ENCODE results near the gene CELA3B.
A peak's percentile ranks its signal among the peaks of the same experiment; 100 is the strongest.
"Not testable (repeated sequence)": the region's sequence is repeated elsewhere in the genome, so short reads cannot be mapped to it uniquely, and the experiment has no call there.

Gene CELA3B

GRCh38 chr1:22001409-22001808 is 24.6 kb downstream of the CELA3B start, which contains the start of gene CELA3A:
TSS of gene CELA3A (plus strand) at chr1:22001657. CDS start at chr1:22001675, 18 bp downstream.
- TF ChIP-seq ZNF398 (tag by site-specific recombination; IDR thresholded peaks at IDR 0.05) (no peak), ZNF350 (tag by site-specific recombination; IDR thresholded peaks at IDR 0.05) (no peak), SCRT2 (tag by site-specific recombination; IDR thresholded peaks at IDR 0.05) (0 out of 2 replicates have a peak, but pooled peaks have one; percentile 14)
- no peak within 1 kb of the TSS for H3K27ac ChIP-seq (ENCODE audit: extremely low read depth, low read depth, low read length)
- no peaks in the 10 kb centered on the region for H3K9me3 ChIP-seq (ENCODE audit: control insufficient read depth, insufficient read depth, low read depth, low read length)
- H3K4me1 ChIP-seq (ENCODE audit: control insufficient read depth, insufficient read depth, low read length) = no peaks in the 10 kb centered on the region
- H3K36me3 ChIP-seq (ENCODE audit: control insufficient read depth in 2 of 2, insufficient read depth in 1 of 2, low read length in 2 of 2) = no peaks in the 10 kb centered on the region
- H3K4me3 ChIP-seq (ENCODE audit: low read depth, low read length) = no peak within 1 kb of the TSS
- CTCF ChIA-PET = no interaction called here
- POLR2A ChIA-PET = no interaction called here

GRCh38 chr1:22002461-22002860 is 25.6 kb downstream of the CELA3B start:
- CTCF ChIA-PET; H3K4me3 ChIP-seq (ENCODE audit: low read depth, low read length); H3K9me3 ChIP-seq (ENCODE audit: control insufficient read depth, insufficient read depth, low read depth, low read length); H3K36me3 ChIP-seq (ENCODE audit: control insufficient read depth in 2 of 2, insufficient read depth in 1 of 2, low read length in 2 of 2); H3K4me1 ChIP-seq (ENCODE audit: control insufficient read depth, insufficient read depth, low read length); H3K27ac ChIP-seq (ENCODE audit: extremely low read depth, low read depth, low read length); POLR2A ChIA-PET: not testable (repeated sequence)

- H3K36me3 ChIP-seq (ENCODE audit: control insufficient read depth in 2 of 2, insufficient read depth in 1 of 2, low read length in 2 of 2); CTCF ChIA-PET: not testable (repeated sequence)
Observed at GRCh38 chr1:22002875-22003274, 26.1 kb downstream of the CELA3B start.

GRCh38 chr1:22003959-22004358 is 27.1 kb downstream of the CELA3B start:
- H3K9me3 ChIP-seq (ENCODE audit: control insufficient read depth, insufficient read depth, low read depth, low read length); H3K4me1 ChIP-seq (ENCODE audit: control insufficient read depth, insufficient read depth, low read length); H3K36me3 ChIP-seq (ENCODE audit: control insufficient read depth in 2 of 2, insufficient read depth in 1 of 2, low read length in 2 of 2); H3K27ac ChIP-seq (ENCODE audit: extremely low read depth, low read depth, low read length); H3K4me3 ChIP-seq (ENCODE audit: low read depth, low read length); POLR2A ChIA-PET: not testable (repeated sequence)
- TF ChIP-seq ZNF121 (tag by site-specific recombination; IDR thresholded peaks at IDR 0.05) = 0 out of 2 replicates have a peak, but pooled peaks have one; percentile 27
- CTCF ChIA-PET = interaction anchor here (0.7 to 1.2 kb wide), 2 partner anchors 20 to 140 kb away, joined by 3 to 5 read pairs; no protein-coding TSS in a partner anchor

More at GRCh38 chr1:22002875-22003274, 26.1 kb downstream of the CELA3B start:
- H3K4me1 ChIP-seq (ENCODE audit: control insufficient read depth, insufficient read depth, low read length); H3K4me3 ChIP-seq (ENCODE audit: low read depth, low read length); H3K9me3 ChIP-seq (ENCODE audit: control insufficient read depth, insufficient read depth, low read depth, low read length); H3K27ac ChIP-seq (ENCODE audit: extremely low read depth, low read depth, low read length); POLR2A ChIA-PET: not testable (repeated sequence)

DNA sequence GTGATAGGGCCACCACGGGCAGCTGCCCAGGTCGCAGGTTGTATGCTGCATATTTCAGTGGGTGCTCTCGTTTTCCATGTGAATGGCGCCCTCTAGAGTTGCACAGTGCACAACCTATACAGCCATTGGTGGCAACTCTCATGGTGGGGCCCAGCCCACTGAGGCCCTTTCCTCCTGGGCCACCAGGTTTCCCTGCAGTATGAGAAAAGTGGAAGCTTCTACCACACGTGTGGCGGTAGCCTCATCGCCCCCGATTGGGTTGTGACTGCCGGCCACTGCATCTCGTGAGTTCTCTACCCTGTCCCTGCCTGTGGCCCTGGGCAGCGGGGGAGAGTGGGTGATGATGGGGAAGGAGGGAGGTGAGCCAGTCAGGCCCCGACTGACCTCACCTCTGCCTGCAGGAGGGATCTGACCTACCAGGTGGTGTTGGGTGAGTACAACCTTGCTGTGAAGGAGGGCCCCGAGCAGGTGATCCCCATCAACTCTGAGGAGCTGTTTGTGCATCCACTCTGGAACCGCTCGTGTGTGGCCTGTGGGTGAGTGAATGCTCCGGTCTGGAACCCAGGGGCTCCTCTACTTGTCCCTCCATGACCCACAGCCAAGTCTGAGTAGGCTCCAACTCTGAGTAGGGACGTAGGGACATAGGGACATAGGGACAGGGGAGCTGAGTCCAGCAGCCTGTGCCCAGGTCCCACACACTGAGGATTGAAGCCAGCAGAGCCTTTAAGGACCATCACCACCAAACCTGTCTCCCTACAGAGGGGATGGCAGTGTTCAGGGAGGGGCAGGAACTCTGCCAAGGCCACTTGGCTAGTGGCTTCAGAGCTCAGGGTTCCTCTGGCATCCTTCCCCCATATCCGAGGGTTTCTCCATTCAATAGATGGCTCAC is 28.7 kb downstream of the CELA3B start:
- CTCF ChIA-PET = interaction anchor here (0.5 to 0.8 kb wide), 4 partner anchors 13 to 350 kb away, joined by 3 to 5 read pairs (median 4); no protein-coding TSS in a partner anchor
- POLR2A ChIA-PET = interaction anchor here (1.8 kb wide), 1 partner anchor 20 kb away, joined by 4 read pairs; no protein-coding TSS in a partner anchor
- H3K27ac ChIP-seq (ENCODE audit: extremely low read depth, low read depth, low read length); H3K36me3 ChIP-seq (ENCODE audit: control insufficient read depth in 2 of 2, insufficient read depth in 1 of 2, low read length in 2 of 2); H3K4me1 ChIP-seq (ENCODE audit: control insufficient read depth, insufficient read depth, low read length); H3K4me3 ChIP-seq (ENCODE audit: low read depth, low read length); H3K9me3 ChIP-seq (ENCODE audit: control insufficient read depth, insufficient read depth, low read depth, low read length): not testable (repeated sequence)
- TF ChIP-seq ZNF654 (tag by site-specific recombination; IDR thresholded peaks at IDR 0.05; ENCODE audit: low read depth) (peak; percentile 34), ZFP69B (tag by site-specific recombination; IDR thresholded peaks at IDR 0.05) (peak; percentile 71; the same call in 1 of the 2 replicates)

GRCh38 chr1:22006736-22007135 is 29.9 kb downstream of the CELA3B start:
- CTCF ChIA-PET = interaction anchor here (0.6 kb wide), 1 partner anchor 14 kb away, joined by 7 read pairs; no protein-coding TSS in a partner anchor
- TF ChIP-seq ATF2 (tag by site-specific recombination; IDR thresholded peaks at IDR 0.05; ENCODE audit: low read depth) = 0 out of 2 replicates have a peak, but pooled peaks have one; percentile 27

GRCh38 chr1:22007262-22007661 is 30.4 kb downstream of the CELA3B start:
- H3K4me3 ChIP-seq (ENCODE audit: low read depth, low read length); H3K4me1 ChIP-seq (ENCODE audit: control insufficient read depth, insufficient read depth, low read length); H3K27ac ChIP-seq (ENCODE audit: extremely low read depth, low read depth, low read length); CTCF ChIA-PET; H3K9me3 ChIP-seq (ENCODE audit: control insufficient read depth, insufficient read depth, low read depth, low read length); H3K36me3 ChIP-seq (ENCODE audit: control insufficient read depth in 2 of 2, insufficient read depth in 1 of 2, low read length in 2 of 2): not testable (repeated sequence)
- POLR2A ChIA-PET = interaction anchor here (1.8 kb wide), 1 partner anchor 18 kb away, joined by 4 read pairs; no protein-coding TSS in a partner anchor

More at GRCh38 chr1:22006736-22007135, 29.9 kb downstream of the CELA3B start:
- H3K9me3 ChIP-seq (ENCODE audit: control insufficient read depth, insufficient read depth, low read depth, low read length); H3K4me1 ChIP-seq (ENCODE audit: control insufficient read depth, insufficient read depth, low read length); H3K27ac ChIP-seq (ENCODE audit: extremely low read depth, low read depth, low read length); H3K36me3 ChIP-seq (ENCODE audit: control insufficient read depth in 2 of 2, insufficient read depth in 1 of 2, low read length in 2 of 2); H3K4me3 ChIP-seq (ENCODE audit: low read depth, low read length): not testable (repeated sequence)
- POLR2A ChIA-PET = interaction anchor here (1.8 kb wide), 1 partner anchor 19 kb away, joined by 4 read pairs; no protein-coding TSS in a partner anchor

DNA sequence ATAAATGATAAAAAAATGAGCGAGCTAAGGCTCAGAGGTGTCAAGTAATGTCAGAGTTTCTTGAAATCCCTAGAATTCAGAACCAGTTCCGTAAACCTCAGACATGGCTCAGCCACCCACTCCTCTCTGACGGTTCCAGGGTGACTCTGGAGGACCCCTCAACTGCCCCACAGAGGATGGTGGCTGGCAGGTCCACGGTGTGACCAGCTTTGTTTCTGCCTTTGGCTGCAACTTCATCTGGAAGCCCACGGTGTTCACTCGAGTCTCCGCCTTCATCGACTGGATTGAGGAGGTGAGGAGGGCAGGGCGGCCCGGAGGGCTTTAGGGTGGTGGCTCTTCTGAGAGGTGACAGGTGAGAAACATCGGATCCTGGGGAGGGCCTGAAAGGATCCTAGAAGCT is 32.7 kb downstream of the CELA3B start:
- H3K4me1 ChIP-seq (ENCODE audit: control insufficient read depth, insufficient read depth, low read length); POLR2A ChIA-PET; H3K36me3 ChIP-seq (ENCODE audit: control insufficient read depth in 2 of 2, insufficient read depth in 1 of 2, low read length in 2 of 2); H3K4me3 ChIP-seq (ENCODE audit: low read depth, low read length); H3K9me3 ChIP-seq (ENCODE audit: control insufficient read depth, insufficient read depth, low read depth, low read length); CTCF ChIA-PET; H3K27ac ChIP-seq (ENCODE audit: extremely low read depth, low read depth, low read length): not testable (repeated sequence)

Measured in HEK293 (cell line).